HG02623 (cell line): Measurements from ENCODE around the gene PYGB.

Experiments
- ATAC-seq: cut with Tn5 transposase; IDR thresholded peaks from one replicate; pipeline ENCODE4 v1.9.1; 2021; ENCODE audit warnings: moderate library complexity; ENCODE audit not compliant: unreplicated experiment

PYGB gene

GRCh38 chr20:25247956-25248785 lies at the start of gene PYGB:
PYGB (plus strand) TSS chr20:25248085; CDS start chr20:25248179, 94 bp downstream.
- peak; percentile 58 for ATAC-seq

DNA sequence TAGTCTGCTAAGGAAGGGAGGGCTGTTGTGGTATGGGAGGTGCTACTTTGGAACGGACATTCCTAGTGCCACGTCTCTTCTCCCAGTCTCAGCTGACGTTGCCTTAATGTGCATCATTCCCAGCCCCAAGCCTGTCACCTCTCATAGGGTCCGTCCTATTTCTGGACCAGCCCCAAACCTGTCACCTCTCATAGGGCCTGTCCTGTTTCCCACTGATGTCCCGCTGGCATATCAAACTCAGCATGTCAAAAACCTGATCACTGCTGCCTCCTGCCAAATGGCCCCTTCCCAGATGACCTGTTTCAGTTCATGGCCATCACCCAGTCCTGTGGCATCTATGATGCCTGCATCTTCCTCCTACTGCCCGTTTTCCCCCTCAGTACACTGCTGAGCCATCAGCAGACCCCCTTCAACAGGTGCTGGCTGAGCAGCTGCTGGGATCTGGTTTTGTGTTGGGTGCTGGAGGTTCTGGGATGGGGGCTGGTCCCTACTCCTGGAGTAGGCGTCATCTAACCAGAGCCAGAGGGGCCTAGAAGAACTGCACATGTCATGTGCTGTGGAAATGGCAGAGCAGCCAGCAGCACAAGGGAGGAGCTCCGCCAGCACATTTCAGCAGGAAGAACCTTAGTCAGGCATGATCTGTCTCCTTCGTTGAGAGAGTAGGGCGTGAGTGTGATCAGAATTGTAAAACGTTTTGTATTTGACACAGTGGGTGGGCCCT lies 49.1 kb upstream of the PYGB start:
- ATAC-seq, result no peak

GRCh38 chr20:25199473-25200260 lies 48.2 kb upstream of the PYGB start:
- ATAC-seq, result no peak

DNA sequence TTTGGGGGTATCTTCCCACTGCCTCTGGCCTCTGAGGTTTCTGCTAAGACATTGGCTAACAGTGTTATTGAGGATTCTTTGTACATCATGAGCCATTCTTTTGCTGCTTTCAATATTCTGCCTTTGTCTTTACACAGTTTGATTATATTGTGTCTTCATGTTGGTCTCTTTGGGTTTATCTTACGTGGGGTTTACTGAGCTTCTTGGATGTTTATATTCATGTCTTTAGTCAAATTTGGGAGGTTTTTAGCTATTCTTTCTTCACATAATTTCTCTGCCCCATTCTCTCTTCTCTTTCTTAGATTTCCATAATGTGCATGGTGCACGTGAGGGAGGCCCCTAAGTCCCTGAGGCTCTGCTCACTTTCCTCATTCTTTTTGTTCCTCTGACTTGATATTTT lies 44.8 kb upstream of the PYGB start:
- no peak for ATAC-seq

- ATAC-seq, result no peak
Measured at GRCh38 chr20:25203871-25204320, 44.0 kb upstream of the PYGB start.

DNA sequence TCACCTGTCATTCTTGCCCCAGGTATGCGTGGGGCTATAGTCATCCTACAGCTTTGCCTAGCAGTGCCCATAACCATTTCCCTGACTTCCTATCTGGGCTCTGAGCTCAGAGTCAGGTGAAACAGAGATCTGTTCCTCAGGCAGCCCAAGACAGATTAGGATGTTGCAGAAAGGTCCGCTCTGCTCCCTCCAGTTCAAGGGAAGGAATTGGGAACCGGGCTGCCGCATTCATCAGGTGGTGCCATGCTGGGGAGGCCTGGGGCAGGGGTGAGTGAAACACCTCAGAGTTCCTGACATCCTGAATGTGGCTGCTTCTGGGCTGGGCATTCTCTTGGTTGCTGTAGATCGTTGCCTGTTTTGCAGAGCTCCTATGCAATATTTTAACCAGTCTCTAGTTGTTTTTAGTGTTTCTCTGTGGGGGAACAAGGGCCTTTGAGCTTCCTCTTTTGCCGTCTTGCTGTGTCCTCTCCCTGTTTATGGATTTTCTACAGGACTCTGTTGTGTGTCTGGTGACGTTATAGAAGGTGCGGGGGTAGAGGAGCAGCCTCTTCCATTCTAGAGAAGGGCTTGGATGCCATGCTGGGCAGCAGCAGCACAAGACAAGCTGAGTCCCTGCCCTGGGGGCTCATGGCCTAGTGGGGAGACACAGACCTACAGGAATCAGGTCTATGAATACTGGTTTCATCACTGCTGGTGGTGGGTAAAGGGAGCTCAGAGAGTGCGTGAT lies 43.2 kb upstream of the PYGB start:
- no peak for ATAC-seq

DNA sequence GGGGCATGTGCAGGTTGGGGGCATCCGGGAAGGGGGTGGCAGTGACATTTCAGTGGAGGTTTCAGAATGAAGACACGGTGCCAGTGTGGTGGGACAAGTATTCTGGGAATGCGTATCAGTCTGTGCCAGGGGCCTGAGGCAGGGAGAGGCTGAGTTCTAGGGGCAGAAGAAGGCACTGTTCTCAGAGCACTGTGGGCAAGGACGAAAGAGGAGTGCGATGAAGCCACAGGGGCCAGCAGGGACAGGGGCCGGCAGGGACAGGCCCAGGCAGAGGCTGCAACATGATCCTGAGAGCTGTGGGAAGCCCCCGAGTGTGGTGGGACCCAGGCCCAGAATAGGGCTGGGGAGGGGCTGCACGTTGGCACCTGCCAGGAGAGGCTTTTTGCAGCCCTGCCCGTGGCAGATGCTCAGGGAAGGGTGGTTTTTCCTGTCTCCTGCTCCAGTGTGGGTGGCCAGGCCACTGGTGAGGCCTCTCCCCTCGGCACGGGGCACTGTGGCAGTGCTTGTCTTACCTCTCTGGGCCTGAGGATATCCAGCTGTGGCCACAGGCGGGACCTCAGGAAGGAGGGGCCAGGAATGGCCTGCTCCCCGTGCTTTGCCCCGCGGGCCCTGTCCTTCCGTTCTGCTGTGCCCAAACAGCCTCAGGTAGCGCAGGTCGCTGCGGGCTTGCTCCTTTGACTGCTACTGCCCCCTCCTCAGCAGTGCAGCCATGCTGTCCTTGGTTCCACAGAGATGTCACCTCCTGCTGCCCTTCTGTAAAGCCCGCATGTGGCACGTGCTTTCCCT lies 42.4 kb upstream of the PYGB start:
- ATAC-seq, result no peak

DNA sequence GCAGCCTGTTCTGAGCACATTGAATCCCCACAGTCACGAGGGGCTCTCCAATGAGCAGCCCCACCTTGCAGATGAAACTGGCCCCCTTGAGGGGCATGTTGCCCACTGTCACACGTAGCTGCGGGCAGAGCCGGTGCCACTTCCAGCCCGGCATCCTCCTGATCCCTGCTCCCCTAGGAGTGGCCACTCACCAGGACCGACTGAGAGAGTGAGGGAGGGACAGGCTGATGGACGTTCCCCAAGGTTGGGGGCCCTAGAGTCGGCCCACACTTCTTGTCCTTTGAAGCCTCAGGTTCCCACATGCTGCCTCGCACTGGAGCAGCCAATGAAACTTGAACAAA lies 41.9 kb upstream of the PYGB start:
- no peak for ATAC-seq

DNA sequence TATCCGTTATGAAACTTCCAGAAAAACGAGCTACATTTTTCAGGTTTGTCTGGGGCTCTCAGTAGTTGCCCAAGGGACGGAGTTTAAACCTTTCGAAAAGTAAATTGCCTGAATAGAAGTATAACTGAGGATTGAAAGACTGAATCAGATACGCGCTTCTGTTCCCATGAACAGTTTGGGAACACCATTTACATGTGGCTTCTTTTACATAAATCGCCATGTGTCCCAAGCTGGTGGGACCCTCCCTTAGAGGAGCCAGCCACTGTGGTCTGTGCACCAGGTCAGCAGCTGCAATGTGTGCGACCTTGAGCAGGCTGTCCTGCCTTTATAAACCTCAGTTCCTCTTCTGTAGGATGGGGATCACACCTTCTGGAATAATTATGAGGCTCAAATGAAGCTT lies 41.3 kb upstream of the PYGB start:
- ATAC-seq, result no peak

DNA sequence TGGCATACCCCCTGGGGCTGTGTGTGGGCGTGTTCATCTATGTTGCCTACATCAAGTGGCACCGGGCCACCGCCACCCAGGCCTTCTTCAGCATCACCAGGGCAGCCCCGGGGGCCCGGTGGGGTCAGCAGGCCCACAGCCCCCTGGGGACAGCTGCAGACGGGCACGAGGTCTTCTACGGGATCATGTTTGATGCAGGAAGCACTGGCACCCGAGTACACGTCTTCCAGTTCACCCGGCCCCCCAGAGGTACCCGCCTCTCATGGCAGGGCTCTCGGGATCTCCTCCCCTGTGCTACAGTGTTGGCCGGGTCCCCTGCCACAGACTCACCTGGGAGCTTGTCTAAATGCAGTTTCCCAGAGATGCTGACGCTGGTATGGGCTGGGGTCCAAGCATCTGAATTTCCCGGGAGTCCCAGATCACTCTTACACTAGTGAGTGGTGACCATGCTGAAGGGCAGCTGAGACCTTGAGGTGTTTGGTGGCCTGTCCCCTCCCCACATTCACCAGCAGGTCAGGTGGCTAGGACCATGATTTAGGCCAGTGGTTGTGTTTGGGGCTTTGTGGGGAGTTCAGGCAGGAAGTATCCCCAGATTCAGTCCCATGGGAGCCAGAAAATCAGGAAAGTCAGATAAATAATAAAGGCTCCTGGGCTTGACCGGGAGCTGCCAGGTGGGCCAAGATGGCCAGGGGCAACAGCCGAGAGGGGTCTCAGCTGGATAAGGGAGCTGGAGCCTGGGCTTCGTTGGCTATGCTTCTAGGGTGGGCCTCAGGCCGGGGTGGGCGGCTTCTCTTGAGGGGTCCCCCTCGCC lies 40.5 kb upstream of the PYGB start:
- no peak for ATAC-seq

GRCh38 chr20:25207960-25208534 lies 39.8 kb upstream of the PYGB start:
- no peak for ATAC-seq

DNA sequence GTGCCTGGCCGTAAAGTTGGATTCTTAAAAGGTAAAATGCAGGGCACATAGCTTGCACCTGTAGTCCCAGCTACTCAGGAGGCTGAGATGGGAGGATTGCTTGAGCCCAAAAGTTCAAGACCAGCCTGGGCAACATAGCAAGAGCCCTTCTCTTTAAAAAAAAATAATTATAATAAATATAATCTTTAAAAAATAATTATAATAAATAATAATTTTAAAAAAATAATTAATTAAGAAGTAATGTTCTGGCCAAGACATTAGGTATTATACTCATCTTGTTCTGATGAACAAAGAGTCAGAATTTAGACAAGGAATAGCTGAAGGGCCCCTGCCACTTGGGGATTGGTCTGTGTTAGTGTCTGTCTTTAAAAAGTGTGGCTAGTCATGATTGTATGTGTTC lies 38.5 kb upstream of the PYGB start:
- no peak for ATAC-seq

DNA sequence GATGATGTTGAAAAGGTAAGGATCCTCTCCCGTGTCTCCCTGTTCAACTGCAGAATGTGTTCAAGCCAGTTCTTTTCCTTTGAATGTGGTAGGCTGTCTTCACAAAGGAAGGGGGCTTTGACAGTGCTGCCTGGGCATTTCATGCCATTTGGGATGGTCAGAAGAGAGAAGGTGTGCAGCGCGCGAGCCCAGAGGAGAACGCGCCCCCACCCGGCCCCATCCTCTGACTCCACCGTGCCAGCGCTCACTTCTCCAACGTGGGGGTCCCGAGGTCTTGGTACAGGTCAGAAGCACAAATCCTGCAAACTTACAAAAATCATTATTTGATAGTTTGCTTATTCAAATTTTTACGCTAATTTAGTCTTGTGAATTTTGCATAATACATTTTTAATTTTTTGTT lies 38.0 kb upstream of the PYGB start:
- ATAC-seq, result no peak

DNA sequence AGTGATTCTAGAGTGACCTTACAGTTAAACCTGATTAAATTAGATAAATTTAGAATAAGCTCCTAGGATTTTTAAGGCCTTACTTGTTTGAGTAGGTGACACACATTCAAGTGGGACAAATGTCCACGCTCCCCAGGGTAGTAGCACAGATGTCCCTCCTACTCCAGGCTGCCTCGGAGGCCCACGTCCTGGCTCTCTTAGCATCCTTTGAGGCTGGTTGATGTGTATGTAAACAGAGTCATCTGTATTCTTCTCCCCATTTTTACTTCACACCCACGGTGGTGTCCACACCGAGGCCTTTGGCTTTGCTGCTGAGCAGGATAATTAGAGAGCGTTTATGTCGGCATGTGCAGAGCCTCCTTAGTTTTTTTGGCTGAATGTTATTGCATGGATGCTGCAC lies 36.6 kb upstream of the PYGB start:
- ATAC-seq, result no peak

DNA sequence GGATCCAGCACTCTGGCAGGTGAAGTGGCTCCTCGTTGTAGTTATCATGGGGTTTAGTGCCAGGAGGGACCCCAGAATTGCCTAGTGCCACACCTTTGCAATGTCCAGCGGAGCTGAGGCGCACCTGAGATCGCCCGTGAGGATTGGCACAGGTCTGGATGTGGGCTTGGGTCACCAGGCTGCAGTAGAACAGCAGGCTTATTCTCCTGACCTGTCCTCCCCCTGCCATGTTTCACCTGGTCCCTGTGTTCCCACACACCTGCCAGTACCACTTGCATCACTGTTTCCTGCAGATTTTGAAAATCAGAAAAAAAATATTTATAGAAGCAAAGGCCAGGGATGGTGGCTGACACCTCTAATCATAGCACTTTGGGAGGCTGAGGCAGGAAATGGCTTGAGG lies 35.6 kb upstream of the PYGB start:
- no peak for ATAC-seq

- no peak for ATAC-seq
Measured at GRCh38 chr20:25213566-25214425, 34.1 kb upstream of the PYGB start.

GRCh38 chr20:25214426-25214790 lies 33.5 kb upstream of the PYGB start:
- ATAC-seq, result no peak

DNA sequence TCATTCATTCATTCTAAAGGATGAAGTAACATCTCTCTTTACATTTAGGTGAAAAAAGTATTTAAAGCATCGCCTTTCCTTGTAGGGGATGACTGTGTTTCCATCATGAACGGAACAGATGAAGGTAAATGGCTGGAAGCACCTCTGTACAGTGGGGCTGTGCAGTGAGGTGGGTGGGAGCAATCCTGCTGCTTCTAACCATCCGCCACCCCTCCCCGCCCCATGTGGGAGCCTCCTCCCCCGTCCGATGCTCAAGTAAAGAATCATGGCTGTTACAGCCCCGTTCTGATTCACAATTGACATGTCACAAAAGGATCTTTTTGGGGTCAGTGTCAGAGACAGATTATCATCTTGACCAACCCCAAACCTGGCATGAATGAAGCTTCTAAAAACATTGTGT lies 33.1 kb upstream of the PYGB start:
- ATAC-seq, result no peak
